NCI-H1436 treated with DMSO at 0.1 percent for 48 hours (cell line): ENCODE measurements around the gene CAMTA1.

Source experiments
- DNase-seq: peaks from one replicate; lab custom pipeline; 2025; lab: John Stamatoyannopoulos, UW

CAMTA1 gene

GRCh38 chr1:7613851-7614205 lies 828.6 kb downstream of the CAMTA1 start:
- DNase-seq: no peak

GRCh38 chr1:7614576-7615074 lies 829.4 kb downstream of the CAMTA1 start:
- DNase-seq: no peak

GRCh38 chr1:7615138-7615537 lies 829.9 kb downstream of the CAMTA1 start:
- DNase-seq: no peak

- DNase-seq: no peak
Measured at GRCh38 chr1:7616076-7616832, 831.0 kb downstream of the CAMTA1 start.

- DNase-seq: no peak
Measured at GRCh38 chr1:7616953-7617352, 831.7 kb downstream of the CAMTA1 start.

GRCh38 chr1:7617826-7618225 lies 832.6 kb downstream of the CAMTA1 start:
- no peak for DNase-seq

GRCh38 chr1:7620196-7620595 lies 834.9 kb downstream of the CAMTA1 start:
- DNase-seq: no peak

- DNase-seq: no peak
Measured at GRCh38 chr1:7621334-7622219, 836.3 kb downstream of the CAMTA1 start.

GRCh38 chr1:7623842-7624241 lies 838.6 kb downstream of the CAMTA1 start:
- no peak for DNase-seq

- DNase-seq: no peak
Measured at GRCh38 chr1:7624791-7625355, 839.6 kb downstream of the CAMTA1 start.

GRCh38 chr1:7625401-7625800 lies 840.1 kb downstream of the CAMTA1 start:
- no peak for DNase-seq

- no peak for DNase-seq
Measured at GRCh38 chr1:7628273-7628672, 843.0 kb downstream of the CAMTA1 start.

- no peak for DNase-seq
Measured at GRCh38 chr1:7629011-7629410, 843.8 kb downstream of the CAMTA1 start.

- DNase-seq: no peak
Measured at GRCh38 chr1:7629465-7630195, 844.4 kb downstream of the CAMTA1 start.

- DNase-seq: peak; percentile 59
Measured at GRCh38 chr1:7630378-7630777, 845.1 kb downstream of the CAMTA1 start.

GRCh38 chr1:7632176-7632575 lies 846.9 kb downstream of the CAMTA1 start:
- DNase-seq: no peak

GRCh38 chr1:7632681-7633080 lies 847.4 kb downstream of the CAMTA1 start:
- no peak for DNase-seq

- DNase-seq: no peak
Measured at GRCh38 chr1:7633506-7634245, 848.4 kb downstream of the CAMTA1 start.

- no peak for DNase-seq
Measured at GRCh38 chr1:7634546-7635240, 849.4 kb downstream of the CAMTA1 start.

GRCh38 chr1:7636795-7637526 lies 851.7 kb downstream of the CAMTA1 start:
- no peak for DNase-seq
